NCI-H2171 treated with DMSO at 0.1 percent for 48 hours (cell line): ENCODE results near the gene LLCFC1.

Source experiments
- DNase-seq: peaks from one replicate; lab custom pipeline; 2025; lab: John Stamatoyannopoulos, UW

The LLCFC1 gene

DNA sequence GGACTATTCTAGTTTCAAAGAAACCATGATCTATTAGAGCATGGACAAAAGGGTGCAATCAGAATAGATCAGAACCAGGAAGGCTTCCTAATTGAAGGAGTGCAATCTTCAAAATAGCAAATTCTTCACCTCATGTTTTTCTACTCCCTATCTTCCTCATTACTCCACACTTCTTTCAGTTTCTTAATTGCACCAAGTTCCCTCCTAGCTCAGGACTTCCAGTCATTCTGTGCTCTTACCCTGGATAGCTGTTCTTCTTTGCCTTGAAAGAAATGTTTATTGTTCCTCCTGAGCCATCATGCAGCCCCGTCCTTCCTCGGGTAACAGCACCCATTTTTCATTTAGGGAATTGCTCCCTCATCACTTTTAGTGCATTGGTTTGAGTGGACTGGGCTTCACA lies 28.8 kb upstream of the LLCFC1 start:
- no peak for DNase-seq

DNA sequence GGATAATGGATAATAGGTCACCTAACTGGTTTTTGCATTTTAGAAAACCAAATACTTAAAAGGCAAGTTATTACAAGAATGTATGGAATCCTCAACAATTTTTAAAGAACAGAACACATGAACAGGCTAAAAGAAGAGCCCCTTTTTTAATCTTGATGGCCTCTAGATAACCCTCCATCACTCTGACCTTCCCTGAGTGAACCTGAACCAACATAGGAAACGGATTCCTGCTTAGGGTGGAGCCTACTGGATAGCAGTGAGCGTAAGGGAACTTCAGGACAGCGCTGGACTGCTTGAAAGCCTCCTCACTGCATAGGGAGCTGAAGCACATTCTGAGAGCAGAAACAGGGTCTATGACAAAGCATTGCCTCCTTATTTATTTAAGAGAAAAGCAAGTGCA lies 26.2 kb upstream of the LLCFC1 start:
- DNase-seq, result no peak

DNA sequence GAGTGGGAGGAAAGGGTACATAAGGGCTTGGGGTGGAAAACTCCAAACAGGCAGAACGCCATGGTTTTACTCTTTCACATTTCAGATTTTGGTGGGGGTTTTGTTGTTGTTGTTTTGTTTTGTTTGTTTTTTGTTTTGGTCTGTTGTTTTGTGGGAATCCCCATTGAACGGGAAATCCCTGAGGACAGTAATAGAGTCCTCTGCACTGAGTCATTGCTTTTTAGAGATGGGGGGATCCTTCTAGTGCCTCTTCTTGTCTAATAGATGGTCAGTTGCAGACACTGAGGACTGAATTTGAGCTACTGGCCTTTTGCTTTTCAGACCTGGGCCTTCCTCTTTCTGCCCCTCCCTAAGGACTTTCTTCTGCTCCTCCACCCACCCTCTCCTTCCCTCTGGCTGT lies 25.7 kb upstream of the LLCFC1 start:
- DNase-seq, result no peak

DNA sequence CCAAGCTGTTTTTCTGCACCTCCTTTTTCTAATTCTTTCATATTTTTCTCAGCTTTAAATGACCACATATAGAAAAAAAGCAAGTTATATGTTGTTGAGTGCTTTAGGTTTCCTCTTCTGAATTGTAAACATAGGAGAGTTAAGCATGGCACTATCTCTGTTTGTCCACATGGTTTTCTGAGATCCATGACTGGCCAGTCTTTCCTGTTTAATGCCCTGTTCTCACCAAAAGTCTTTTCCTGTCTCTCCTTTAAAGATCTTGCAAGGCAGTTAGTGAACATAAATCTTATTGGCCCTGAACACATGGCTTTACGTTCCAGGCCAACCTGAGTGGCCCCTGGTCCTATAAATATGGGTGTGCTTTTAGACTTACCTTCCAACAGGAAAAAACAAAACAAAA lies 25.2 kb upstream of the LLCFC1 start:
- no peak for DNase-seq

DNA sequence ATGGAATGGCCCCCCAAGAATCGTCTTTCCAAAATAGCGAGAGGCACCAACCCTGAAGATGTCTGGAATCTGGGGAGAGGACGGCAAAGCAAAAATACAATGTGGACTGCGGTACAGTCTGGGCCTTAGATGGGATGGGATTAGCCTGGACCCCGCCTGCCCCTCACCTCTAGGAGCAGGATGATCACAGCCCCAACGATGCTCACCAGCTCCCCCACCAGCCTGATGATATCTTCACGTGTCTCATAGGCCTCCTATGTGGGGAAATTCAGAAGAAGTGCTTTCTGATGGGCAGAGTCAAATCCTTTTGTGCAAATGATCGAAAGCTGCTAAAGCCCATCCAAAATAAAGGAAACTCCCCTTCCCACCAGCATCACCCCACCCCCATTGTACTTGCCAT lies 24.0 kb upstream of the LLCFC1 start:
- no peak for DNase-seq

DNA sequence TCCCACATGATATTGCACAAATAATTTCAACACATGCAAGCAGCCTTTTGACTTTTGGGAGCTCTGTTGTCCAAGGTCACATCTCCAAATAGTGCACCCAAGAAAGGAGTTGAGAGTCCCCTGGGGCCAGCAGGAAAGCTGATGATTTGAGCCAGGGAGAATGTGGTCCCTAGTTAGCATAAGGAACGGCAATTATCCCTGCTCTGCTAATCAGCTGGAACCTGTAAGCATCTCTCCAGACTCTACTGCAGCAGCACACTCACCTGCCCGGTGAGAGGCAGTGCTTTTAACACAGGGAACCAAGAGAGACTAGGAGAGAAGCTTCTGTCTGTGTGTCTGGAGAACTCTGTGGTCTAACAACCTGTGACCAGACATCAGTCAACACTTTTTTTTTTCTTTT lies 22.8 kb upstream of the LLCFC1 start:
- no peak for DNase-seq

DNA sequence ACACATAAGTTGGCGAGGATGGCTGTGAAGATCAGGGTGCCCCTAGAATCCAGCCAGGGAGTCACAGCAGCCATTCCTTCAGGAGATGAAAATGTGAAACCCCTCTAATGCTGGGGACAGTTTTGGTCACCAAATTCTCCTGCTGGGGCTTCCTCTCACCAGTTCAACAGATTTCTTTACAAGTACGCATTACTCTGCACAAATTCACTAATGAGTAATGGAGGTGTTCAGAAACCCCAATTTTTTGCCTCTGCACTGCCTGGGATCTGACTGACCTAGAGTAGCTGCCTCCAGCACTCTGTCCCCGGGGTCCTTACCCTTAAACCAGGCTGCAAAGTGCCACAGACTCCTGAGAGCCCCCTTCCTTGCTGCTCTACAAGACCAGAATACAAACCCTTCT lies 21.8 kb upstream of the LLCFC1 start:
- DNase-seq, result no peak

DNA sequence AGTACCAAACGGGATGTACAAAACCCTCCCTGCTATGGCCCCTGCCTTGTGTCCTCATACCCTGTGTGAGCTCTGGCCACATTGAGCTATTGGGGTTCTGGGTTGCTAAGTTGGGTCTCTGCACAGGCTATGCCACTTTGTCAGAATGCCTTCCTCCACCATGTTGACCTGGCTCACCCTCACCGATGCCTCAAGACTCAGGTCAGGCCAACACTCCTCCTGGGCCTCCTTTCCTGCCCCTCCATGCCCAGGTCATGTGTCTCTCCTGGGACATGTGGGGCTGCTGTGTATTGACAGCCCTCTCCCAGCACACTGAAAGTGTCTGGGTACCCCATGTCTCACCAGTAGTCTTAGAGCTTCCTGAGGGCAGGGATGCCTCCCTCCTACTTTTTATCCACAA lies 20.4 kb upstream of the LLCFC1 start:
- no peak for DNase-seq

DNA sequence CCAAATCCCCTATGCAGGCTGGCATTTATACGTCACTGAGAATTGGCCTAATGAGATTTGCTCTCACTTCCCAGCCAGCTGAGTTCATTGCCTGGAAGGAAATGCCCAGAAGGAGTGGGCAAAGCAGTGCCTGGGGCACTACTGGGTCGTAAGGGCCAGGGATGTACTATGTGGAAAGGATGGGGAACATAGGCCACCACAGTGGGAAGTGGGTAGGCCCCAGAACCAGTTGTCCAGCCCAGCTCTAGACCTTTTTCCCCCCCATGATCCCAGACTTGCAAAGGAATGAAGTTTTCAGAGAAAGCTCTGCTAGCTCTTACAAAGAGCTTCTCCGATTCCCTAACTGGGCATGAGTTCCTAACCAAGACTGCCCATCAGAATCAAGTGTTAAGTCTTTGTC lies 19.6 kb upstream of the LLCFC1 start:
- no peak for DNase-seq

DNA sequence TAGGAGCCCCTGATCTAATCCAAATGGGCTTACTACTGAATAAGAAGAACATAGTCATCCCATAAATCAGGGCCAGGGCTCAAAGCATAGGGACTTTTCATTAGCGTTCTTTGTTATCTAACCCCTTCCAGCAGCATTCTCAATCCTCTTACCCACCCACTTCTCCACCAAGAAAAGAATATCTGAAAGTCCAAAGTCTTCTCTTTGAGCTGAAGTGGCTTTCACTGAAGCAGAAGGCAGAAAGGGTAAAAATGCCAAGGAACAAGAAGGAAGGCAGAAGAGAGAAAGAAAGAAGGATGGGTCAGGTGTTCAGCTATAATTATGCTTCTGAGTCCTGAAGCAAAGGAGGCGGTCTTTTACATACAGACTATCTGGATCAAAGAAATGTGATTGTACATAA lies 15.9 kb upstream of the LLCFC1 start:
- DNase-seq, result no peak

DNA sequence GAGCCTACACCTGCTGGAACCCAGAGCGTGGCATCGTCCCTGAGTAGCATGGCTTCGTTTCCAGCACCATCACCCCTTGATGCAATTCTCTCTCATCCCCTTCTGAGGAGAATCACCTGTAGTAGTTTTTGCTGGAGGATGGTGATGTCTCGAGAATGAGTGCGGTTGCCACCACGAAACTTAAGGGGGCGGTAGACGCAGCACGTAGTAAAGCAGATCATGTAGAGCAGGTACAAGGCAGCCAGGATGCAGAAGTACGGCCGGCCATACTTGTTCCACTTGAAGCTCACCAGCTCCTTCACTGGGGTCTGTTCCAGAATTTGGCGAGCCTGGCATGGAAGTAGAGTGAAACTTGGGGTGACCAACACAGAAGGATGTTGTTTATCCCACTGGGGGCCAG lies 13.9 kb upstream of the LLCFC1 start:
- no peak for DNase-seq

DNA sequence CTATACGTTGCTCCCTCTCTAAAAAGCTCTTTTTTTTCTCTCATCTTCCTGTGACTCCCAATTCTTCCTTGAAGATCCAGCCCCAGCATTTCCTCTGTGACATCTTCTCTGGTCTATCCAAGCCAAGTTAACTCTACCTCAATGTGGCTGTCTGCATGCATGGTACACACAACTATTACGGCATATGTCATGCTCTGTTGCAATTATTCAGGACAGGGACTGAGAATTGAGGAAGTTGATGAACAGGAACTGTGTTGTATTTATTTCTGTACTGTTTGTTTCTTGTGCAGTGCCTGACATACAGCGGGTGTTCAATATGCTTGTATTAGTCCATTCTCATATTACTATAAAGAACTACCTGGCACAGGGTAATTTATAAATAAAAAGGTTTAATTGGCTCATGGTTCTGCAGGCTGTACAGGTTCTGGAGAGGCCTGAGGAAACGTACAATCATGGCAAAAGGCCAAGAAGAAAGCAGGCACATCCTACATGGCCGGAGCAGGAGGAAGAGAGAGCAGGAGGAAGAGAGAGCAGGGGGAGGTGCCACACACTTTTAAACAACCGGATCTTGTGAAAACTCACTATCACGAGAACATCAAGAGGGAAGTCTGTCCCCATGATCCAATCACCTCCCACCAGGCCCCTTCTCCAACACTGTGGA lies 12.1 kb upstream of the LLCFC1 start:
- no peak for DNase-seq

DNA sequence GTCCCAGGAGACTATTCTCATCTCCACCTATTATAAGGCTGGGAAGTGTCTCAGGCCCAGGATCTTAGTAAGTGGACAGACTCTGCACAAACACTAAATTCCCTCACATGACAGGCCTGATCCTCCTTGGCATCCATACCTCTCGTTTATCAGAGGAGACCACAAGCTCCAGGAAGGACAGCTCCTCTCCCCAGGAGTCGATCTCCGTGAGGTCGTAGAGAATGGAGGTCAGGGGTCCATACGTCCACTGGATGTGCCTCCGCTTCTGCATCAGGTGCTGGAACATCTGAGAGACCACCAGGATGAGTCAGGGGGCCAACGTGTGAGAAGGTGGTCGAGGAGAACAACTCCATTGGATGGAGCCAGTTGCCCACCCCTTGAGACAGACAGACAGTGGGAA lies 11.3 kb upstream of the LLCFC1 start:
- DNase-seq, result no peak

DNA sequence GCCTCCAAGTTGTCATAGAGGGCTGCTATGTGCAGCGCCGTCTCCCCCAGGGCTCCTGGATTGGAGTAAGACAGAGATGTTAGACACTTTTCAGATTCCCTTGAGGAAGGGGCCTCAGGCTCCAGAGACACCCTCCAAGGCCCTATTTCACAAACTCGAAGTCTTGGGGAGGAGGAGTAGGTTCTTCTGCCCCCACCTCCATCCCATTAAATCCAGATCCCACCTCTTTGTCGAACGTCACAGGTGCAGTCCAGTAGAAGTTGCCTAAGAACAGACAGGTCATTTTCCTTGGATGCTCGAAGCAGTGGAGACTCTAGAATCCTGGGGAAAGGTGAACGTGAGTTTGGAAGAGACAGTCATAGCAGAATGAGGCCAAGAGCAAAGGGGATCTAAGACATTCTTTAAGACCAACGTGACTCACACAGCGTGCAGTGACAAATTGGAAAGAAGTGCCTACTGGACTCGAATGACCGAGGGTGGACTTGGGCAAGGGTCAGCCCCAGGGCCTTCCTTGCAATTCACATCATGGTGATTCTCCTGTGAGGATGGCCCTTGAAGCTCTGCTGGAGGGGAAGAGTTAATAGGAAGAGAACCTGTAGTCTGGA lies 9.1 kb upstream of the LLCFC1 start:
- no peak for DNase-seq

DNA sequence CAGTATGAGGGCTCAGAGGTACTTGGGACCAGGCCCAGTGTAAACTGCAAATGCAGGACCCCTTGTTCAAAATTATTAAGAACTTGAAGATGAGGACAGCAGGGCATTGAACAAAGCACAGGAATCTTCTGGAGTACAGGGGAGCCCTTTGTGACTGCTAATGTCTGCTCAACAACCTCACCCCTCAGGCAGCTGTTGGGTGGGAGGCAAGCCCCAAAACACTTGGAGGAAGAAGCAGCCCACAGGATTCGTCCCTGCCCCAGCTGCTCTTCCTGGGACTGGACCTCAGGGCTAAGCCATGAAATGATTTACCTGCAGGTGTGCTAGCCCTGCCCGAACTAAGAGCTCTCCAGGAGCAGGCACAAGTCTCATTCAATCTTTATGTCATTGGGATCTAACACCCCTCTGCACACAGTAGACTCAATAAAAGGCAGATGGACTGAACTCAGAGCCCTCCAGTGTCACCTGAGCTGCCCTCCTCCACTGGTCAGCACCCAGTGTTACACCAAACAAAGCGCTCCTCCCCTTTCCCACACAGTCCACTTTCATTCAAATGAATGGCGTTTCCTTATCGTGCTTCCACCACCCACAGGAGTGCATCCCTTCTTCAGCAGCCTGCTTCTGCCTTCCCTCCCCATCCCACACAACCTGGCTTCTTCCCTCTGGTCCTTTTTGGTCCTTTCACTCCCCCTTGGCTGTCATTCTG lies 6.7 kb upstream of the LLCFC1 start:
- no peak for DNase-seq

DNA sequence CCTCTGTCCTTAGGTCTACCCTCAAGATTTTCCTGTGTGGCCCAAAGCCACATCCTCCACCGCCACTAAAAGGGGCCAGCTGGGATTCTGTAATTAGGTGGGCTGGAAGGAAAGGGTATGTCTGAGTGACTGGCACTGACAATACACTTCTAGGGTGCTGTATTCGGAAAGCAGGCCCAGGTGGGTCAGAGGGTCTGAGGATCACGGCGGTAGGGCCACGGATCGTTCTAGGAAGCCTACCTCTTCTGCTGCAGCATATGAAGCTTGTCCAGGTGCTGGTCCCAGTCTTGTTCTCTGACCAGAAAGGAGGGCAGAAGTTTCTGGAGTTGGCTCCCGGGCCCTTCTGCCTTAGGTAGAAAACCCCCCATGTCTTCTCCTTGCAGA lies 6.2 kb upstream of the LLCFC1 start:
- no peak for DNase-seq

DNA sequence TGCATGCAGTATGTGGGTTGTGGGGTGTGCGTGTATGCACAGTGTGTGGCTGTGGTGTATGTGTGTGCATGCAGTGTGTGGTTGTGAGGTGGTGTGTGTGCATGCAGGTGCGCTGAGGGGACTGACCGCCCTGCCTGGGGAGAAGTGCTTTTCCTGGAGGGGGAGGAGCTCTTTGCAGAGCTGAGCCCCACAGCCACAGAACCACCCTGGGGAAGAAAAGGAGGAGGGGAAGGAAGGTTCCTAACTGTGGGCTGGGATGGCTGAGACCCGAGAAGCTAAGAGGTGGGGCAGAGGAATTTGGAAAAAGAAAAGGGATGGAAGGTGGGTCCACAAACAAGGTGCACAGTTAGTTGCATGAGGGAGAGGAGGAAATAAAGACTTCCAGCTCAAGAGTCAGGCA lies 5.7 kb upstream of the LLCFC1 start, which contains the start of gene TRPV5:
Gene TRPV5 (minus strand): TSS at position 123 of the 400 bp plus-strand sequence. CDS start 287 bp downstream, outside the sequence.
- DNase-seq, result no peak

DNA sequence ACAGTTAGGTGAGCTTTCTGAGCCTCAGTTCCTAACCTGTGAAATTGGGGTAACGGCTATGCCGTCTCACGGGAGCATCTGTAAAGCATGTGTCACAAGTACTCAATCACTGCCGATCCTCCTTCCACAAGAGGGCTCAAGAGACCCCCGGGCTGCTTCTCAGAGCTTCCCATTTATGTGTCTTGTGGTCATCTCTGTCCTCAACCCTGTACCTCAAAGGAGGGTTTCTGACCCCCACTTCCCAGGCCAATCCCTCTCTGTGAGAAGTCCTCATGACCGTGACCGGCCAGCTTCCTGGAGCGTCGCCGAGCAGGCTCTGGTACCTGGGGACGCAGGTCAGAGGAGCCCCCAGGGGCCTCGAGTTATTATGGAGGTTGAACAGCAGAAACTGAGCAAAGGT lies 5.2 kb upstream of the LLCFC1 start:
- DNase-seq, result no peak

DNA sequence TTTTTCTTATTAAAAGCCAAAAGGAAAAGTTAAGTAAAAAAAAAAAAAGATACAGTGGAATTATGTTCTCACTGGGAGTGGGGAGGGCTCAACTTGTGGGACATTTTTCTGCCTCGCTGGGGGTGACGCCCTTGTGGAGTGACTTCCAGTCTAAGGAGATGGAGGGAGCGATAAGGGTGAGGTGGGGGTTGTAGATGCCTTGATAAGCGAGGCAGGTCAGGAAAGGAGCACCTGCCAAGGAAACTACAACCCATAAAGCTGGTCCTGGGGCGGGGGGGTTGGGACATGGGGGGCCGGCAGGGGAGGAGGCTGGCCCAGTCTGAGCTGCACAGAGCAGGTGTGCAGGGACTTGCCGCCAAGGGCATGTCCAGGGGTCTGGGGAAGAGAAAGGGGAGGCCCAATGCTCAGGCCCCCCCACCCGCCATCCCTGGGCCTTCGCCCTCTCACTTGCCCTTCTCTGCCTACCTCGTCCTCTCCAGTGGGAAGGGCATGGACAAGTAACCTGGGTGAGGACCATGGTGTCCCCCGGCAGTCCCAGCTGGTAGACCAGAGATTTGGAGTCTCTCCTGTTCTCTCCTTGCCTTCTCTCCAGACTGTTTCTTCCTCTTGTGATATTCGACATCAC lies 3.2 kb upstream of the LLCFC1 start:
- DNase-seq, result no peak

DNA sequence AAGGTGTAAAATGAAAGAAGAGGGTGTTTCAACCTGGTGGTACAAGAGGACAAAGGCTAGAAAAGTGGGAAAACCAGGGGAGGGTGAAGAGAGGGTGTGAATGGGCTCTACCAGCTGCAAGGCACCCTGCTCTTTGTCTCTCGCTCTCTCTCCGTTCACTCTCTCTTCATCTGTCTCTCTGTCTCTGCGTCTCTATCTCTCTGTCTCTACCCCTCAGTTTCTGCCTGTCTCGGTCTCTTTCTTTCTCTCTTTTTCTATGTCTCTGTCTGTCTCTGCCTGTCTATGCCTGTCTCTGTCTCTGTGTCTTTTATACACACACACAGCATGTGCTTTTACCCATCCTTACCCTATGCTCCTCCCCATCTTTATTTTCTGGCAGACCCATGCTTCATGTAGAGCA lies 673 bp upstream of the LLCFC1 start:
- DNase-seq, result no peak

DNA sequence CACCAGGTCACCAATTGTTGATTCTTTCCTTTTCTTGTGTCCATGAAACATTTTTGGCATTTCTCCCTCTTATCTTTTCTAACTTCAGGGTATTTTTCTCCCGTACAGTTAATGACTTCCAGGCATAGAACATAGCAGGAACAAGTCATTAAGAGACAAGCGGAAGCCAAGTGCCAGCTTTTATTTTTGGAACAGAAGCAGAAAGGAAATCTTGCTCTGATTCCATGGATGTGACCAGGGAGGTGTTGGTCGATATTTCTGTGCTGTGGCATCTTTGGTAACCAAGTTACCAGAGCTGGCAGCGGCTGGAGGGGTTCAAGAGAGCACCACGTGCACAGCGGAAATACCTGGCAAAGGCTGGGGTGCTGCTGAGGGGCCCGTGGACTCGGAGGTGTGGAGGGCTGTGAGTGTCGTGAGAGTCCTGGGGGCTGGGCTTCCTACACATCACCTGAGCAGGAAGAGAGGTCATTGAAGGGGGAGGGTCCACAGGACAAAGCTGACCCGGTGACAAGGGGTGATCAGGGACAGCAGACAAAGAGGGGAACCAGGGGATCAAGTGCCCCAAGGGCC lies 1.8 kb downstream of the LLCFC1 start:
- DNase-seq, result no peak

DNA sequence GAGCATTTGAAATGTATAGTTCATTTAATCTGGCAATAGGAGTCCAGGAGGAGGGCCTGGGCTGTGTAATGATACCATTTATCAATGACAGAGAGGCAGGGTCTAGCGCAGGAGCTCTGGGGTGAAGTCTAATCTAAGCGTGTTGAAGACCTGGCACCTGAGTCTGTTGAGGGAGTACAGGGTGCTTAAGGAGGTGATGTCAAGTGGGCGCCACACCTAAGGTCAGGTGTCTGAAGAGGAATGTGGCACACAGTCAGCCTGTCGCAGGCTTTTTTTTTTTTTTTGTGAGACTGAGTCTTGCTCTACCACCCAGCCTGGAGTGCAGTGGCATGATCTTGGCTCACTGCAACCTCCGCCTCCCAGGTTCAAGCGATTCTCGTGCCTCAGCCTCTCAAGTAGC lies 2.3 kb downstream of the LLCFC1 start:
- DNase-seq, result no peak

DNA sequence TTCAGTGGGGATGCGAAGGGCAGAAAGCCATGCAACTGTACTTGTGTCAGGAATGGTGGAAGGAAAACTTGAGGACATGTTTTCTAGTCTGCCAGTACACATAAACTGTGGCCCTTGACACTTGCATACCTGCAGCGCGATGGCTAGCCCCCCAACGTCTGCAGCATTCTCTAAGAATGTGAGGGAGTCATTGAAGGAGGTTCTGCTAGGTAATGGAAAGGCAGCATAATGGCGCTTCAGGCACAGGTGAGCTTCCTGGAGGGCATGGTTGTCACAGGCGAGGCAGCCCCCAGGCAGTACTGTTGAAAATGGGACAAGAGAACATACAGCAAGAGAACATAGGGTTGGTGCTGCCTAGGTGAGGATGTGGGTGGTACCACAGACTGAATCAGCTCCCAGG lies 3.5 kb downstream of the LLCFC1 start:
- DNase-seq, result no peak
